GM18511 (cell line): ENCODE results near the gene GALNT2.
A peak's percentile ranks its signal among the peaks of the same experiment; 100 is the strongest.

Experiments used
- ATAC-seq: cut with Tn5 transposase; IDR thresholded peaks from one replicate; pipeline ENCODE4 v1.9.1; 2021; ENCODE audit warnings: mild to moderate bottlenecking, moderate library complexity; ENCODE audit not compliant: unreplicated experiment

GALNT2 gene

GRCh38 chr1:230109066-230109465 lies 42.0 kb downstream of the GALNT2 start:
- no peak for ATAC-seq

- ATAC-seq: peak; percentile 87
Measured at GRCh38 chr1:230109895-230110667, 43.0 kb downstream of the GALNT2 start.

GRCh38 chr1:230110971-230111370 lies 43.9 kb downstream of the GALNT2 start:
- no peak for ATAC-seq

- no peak for ATAC-seq
Measured at GRCh38 chr1:230112131-230112701, 45.2 kb downstream of the GALNT2 start.

GRCh38 chr1:230112782-230113181 lies 45.7 kb downstream of the GALNT2 start:
- no peak for ATAC-seq

GRCh38 chr1:230113235-230113592 lies 46.2 kb downstream of the GALNT2 start:
- ATAC-seq: no peak

- no peak for ATAC-seq
Measured at GRCh38 chr1:230113593-230114236, 46.7 kb downstream of the GALNT2 start.

GRCh38 chr1:230114237-230114651 lies 47.2 kb downstream of the GALNT2 start:
- no peak for ATAC-seq

GRCh38 chr1:230117694-230118093 lies 50.7 kb downstream of the GALNT2 start:
- peak; percentile 73 for ATAC-seq

- ATAC-seq: no peak
Measured at GRCh38 chr1:230119340-230119739, 52.3 kb downstream of the GALNT2 start.

DNA sequence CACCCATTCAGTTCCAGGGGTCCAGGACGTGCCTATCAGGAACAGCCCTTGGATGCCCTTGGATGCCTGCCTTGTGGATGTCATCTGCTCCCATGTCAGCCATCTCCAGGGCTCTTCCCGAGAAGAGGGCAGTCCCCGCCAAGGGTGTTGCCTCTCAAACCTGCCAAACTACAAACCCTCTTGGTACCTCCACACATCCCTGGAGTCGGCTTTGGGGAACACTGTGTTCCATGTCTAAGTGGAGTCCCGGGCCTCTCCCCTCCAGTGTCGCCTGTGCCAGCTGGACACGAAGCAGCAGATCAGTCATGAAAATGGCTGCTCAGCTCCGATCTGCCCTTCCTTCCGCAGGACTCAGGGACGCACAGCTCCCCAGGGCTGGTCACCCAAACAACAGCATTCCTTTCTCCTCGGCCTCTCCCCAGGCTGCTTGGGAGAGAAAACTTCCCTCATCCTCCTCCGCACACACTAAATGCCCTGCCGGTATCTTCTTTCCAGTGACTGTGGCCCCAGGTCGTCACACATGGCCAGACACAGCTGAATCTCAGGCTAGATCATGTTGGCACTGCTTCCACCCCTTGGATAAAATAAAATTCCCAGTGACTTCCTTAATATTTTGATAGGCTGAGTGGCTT lies 53.4 kb downstream of the GALNT2 start:
- ATAC-seq: no peak

- no peak for ATAC-seq
Measured at GRCh38 chr1:230120921-230121381, 53.9 kb downstream of the GALNT2 start.

DNA sequence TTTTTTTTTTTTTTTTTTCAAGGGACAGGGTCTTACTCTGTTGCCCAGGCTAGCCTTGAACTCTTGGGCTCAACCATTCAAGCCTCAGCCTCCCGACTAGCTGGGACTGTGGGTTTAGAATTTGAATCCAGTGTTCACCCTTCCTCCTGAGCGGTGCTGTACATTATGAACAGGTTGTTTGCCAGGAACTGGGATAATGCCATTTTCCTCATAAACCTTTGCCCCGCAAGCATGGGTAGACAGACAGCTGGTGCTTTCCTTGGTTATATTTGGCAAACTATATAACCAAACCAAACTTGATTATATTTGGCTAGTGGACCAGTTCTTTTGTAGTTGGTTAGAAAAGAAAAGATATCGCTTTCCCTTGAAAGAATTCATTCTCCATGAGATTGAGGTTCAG lies 54.9 kb downstream of the GALNT2 start:
- ATAC-seq: no peak

DNA sequence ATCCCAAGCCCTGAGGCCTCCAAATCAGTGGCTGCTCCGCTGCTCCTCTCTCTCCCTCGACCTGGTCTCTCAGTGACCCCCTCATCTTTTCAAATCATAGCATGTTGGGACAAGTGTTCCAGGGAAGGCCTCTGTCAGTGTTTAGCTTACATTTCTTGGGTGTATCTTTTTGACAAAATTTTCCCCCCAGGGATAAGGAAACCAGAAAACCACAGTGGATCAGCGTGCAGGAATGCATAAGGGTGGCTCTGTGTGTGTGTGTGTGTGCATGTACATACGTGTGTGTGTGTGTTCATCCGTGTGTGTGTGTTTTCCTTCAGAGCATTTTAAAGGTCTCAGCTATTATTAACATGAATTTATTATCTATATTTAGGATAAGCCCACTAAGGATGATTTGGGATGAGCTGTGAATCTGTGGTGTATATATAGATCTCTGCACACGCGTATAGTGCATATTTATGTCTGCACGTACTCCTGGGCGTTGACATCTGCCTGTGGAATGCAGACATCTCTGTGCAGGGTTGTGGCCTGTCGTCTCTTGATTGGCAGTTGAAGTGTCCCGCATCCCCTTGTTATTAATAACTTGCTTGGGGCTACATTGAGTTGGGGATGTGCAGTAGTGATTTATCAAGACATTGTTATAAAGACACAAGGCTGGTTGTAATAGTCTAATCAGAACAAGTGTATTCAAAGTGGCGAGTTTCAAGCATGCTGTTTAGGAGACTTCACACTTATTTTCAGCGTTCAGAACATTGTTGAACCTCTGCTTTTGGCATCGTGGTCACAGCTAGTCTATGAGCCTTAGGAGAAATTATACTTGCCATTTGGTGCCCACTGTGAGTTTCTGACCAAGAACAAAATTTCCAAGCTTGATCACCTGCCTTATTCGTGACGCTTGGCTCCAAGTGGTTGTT lies 55.6 kb downstream of the GALNT2 start:
- ATAC-seq: no peak

DNA sequence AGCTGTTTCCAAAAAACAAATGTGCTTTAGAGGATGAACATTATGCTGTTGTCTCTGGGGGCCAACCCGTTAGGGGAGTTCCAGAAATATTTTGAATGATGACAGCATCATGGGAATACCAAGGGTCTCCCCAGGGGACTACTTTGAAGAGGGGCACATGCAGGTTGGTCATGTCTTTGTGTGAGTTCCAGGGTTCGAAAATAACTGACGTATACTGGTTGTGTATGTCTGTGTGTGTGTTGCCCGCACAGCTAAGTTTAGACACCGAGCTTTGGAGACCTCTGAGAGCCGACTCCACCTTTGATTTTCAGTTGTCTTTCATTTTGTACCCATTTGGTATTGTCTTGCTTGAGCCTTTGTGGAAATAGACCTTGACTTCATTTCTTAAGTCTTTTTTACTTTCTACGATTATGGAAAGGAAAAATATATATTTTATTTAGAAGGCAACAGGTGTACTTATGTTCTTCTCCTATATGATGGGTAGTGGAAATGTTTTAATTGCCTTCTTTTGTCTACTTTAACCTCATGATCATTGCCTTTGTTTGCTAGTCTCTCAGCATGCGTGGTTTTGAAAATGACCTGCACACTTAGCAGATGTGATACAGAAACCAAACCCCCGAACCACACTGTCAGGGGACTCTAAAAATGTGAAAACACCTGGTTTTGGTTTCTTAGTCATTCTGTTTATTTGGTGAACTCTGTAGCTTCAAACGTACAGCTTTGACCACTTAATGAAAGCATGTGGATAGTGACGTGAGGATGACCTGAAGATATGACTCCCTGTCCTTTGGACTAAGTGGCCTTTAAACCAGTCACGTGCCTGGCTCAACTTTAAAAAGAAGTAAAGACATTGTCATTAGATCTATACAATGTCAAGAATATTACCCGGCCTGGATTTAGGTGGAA lies 56.5 kb downstream of the GALNT2 start:
- ATAC-seq: peak; percentile 94

GRCh38 chr1:230124186-230125128 lies 57.4 kb downstream of the GALNT2 start:
- ATAC-seq: no peak

DNA sequence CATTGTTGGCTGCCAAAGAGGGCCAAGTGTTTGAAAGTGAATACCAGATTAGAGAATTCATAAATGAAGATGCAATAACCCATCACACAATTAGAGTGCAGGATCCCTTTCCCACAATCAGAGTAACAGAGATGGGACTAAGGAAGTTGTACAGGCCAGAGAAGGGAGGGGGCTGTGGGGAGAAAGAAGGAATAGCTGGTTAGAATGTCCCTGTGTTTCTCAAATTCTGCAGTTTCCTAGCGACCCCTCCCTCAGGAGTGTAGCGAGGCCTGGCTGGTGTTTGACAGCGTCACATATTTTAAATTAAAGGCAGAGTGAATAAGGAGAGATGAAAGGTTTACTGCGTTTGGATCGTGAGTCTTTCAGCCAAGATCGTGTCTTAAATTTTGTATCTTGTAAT lies 58.1 kb downstream of the GALNT2 start:
- ATAC-seq: no peak
